ENCODE data around the gene HECW1. TPM values are rescaled to one million over a fixed set of nuclear protein-coding genes. Genes with fewer than 3 reads are reported as not detected.
"Not testable (repeated sequence)": the region's sequence is repeated elsewhere in the genome, so short reads cannot be mapped to it uniquely, and the experiment has no call there.

The HECW1 gene
- polyA plus RNA-seq (ENCODE audit: low read depth in 6 of 6) = not detected

DNA sequence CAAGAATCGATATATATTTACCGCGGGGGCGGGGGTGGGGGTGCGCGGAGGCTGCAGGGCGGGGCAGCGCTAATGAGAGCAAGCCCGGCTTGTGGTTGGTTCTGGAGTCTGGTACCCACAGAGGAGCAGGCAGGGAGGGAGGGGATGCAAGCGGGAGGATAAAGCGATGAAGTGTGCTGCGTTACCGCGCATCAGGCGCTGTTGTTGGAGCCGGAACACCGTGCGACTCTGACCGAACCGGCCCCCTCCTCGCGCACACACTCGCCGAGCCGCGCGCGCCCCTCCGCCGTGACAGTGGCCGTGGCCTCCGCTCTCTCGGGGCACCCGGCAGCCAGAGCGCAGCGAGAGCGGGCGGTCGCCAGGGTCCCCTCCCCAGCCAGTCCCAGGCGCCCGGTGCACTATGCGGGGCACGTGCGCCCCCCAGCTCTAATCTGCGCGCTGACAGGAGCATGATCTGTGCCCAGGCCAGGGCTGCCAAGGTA, at the start of gene HECW1:
TSS of gene HECW1 (plus strand) at position 189 of the 482 bp plus-strand sequence. CDS start 131,259 bp downstream, outside the sequence.
- Mint-ChIP-seq H3K4me3 (peak within 1 kb of the TSS in 5 of 8 donors; percentile 34 to 82 (median 58)), H3K27me3 (peaks cover 65 to 77% (median 76%) of the 10 kb centered on the region in 3 donors), H3K9me3 (no peaks in the 10 kb centered on the region), H3K4me1 (peaks cover 5 to 13% (median 9%) of the 10 kb centered on the region in 3 donors), H3K36me3 (peaks cover 0 to 4% of the 10 kb centered on the region in 2 donors), H3K27ac (peak within 1 kb of the TSS in 2 of 6 donors; percentile 31 to 39)
- ATAC-seq (ENCODE audit: low read depth in 2 of 2) (no peak), DNase-seq (no peak)

DNA sequence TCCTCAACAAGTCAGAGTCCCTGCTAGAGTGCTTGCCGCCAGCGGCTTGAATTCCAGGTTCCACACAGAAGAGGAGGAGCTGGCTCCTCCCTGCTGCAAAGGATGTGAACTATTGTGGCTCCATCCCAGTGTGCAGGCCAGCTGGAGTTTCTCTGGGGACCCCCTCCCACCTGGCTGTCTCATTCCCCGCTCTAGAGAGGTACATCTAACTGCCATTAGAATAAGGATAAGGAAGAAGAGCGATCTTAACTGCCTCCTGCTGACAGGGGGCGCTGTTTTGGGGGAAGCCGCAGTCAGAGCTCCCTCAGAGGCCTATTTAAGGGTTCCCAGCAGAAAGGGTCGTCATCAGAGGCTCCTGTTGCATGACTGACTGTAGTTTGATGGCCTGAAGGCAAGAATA, 40.8 kb upstream of the HECW1 start:
- Mint-ChIP-seq H3K27ac (peak overlapping the region in 2 of 6 donors; percentile 30 to 39), H3K4me1 (peaks cover 0 to 13% (median 9%) of the 10 kb centered on the region in 3 donors), H3K27me3 (no peaks in the 10 kb centered on the region), H3K9me3 (peaks cover 0 to 7% (median 3%) of the 10 kb centered on the region in 7 donors), H3K4me3 (no peak overlapping the region), H3K36me3 (no peaks in the 10 kb centered on the region)
- DNase-seq = no peak
- ATAC-seq (ENCODE audit: low read depth in 2 of 2) = no peak

- no peaks in the 10 kb centered on the region for H3K27me3 Mint-ChIP-seq
- no peak for ATAC-seq (ENCODE audit: low read depth in 2 of 2)
- H3K27ac Mint-ChIP-seq = peak overlapping the region in 2 of 6 donors; percentile 72 to 84
- no peaks in the 10 kb centered on the region for H3K36me3 Mint-ChIP-seq
- DNase-seq = no peak
- peaks cover 0 to 13% (median 9%) of the 10 kb centered on the region in 3 donors for H3K4me1 Mint-ChIP-seq
- H3K9me3 Mint-ChIP-seq = peaks cover 0 to 7% (median 3%) of the 10 kb centered on the region in 7 donors
- H3K4me3 Mint-ChIP-seq = peak overlapping the region in 4 of 8 donors; percentile 48 to 72 (median 56)
Observed at GRCh38 chr7:43072530-43072929, 39.9 kb upstream of the HECW1 start.

GRCh38 chr7:43073811-43074210, 38.6 kb upstream of the HECW1 start:
- not testable (repeated sequence) for H3K4me3 Mint-ChIP-seq; H3K27me3 Mint-ChIP-seq; H3K9me3 Mint-ChIP-seq; DNase-seq; H3K27ac Mint-ChIP-seq; ATAC-seq (ENCODE audit: low read depth in 2 of 2); H3K36me3 Mint-ChIP-seq
- H3K4me1 Mint-ChIP-seq = peaks cover 0 to 13% (median 9%) of the 10 kb centered on the region in 3 donors

DNA sequence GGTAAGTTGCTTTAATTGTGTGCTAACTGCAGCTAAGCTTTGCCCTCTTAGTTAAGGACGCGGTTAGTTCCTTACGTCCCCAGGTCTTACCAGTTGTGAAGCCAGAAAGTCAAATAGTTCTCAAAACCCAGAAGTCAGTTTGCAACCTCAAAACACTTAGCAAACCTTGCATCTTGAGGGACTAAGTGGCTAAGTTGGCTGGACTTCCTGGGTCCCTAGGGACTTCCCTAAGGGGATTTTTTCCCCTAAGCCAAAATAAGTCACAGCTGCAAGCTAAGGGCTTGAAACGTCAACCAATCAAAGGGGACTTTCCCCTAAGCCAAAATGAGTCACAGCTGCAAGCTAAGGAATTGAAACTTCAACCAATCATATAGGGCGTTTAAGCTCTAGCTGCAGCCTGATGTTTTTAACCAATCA, 36.2 kb upstream of the HECW1 start:
- no peak for DNase-seq
- Mint-ChIP-seq H3K9me3 (peaks cover 0 to 9% (median 3%) of the 10 kb centered on the region in 7 donors), H3K4me3 (peak overlapping the region in 1 of 8 donors; percentile 21), H3K4me1 (peaks cover 0 to 13% (median 9%) of the 10 kb centered on the region in 3 donors), H3K36me3 (no peaks in the 10 kb centered on the region), H3K27ac (no peak overlapping the region), H3K27me3 (peaks cover 14 to 21% (median 20%) of the 10 kb centered on the region in 3 donors)
- ATAC-seq (ENCODE audit: low read depth in 2 of 2) = no peak

- no peak overlapping the region for H3K27ac Mint-ChIP-seq
- peaks cover 14 to 21% (median 20%) of the 10 kb centered on the region in 3 donors for H3K27me3 Mint-ChIP-seq
- H3K9me3 Mint-ChIP-seq = peaks cover 0 to 9% (median 3%) of the 10 kb centered on the region in 7 donors
- peak overlapping the region in 1 of 8 donors; percentile 21 for H3K4me3 Mint-ChIP-seq
- H3K4me1 Mint-ChIP-seq = peaks cover 0 to 10% (median 7%) of the 10 kb centered on the region in 3 donors
- ATAC-seq (ENCODE audit: low read depth in 2 of 2) (no peak), DNase-seq (no peak)
- H3K36me3 Mint-ChIP-seq = no peaks in the 10 kb centered on the region
Observed at GRCh38 chr7:43076606-43077005, 35.8 kb upstream of the HECW1 start.

- peaks cover 0 to 3% (median under 1%) of the 10 kb centered on the region in 3 donors for H3K4me1 Mint-ChIP-seq
- no peaks in the 10 kb centered on the region for H3K36me3 Mint-ChIP-seq
- peaks cover 0 to 9% (median 3%) of the 10 kb centered on the region in 7 donors for H3K9me3 Mint-ChIP-seq
- H3K27ac Mint-ChIP-seq = no peak overlapping the region
- no peak overlapping the region for H3K4me3 Mint-ChIP-seq
- peaks cover 18 to 25% (median 24%) of the 10 kb centered on the region in 3 donors for H3K27me3 Mint-ChIP-seq
- DNase-seq = no peak
- ATAC-seq (ENCODE audit: low read depth in 2 of 2) = no peak
Observed at GRCh38 chr7:43077285-43077684, 35.2 kb upstream of the HECW1 start.

GRCh38 chr7:43077732-43078391, 34.6 kb upstream of the HECW1 start:
- Mint-ChIP-seq H3K4me3 (peak overlapping the region in 1 of 8 donors; percentile 54), H3K9me3 (peaks cover 0 to 9% (median 3%) of the 10 kb centered on the region in 7 donors), H3K4me1 (no peaks in the 10 kb centered on the region), H3K36me3 (no peaks in the 10 kb centered on the region), H3K27me3 (peaks cover 23 to 27% (median 25%) of the 10 kb centered on the region in 3 donors), H3K27ac (no peak overlapping the region)
- ATAC-seq (ENCODE audit: low read depth in 2 of 2) (no peak), DNase-seq (no peak)

DNA sequence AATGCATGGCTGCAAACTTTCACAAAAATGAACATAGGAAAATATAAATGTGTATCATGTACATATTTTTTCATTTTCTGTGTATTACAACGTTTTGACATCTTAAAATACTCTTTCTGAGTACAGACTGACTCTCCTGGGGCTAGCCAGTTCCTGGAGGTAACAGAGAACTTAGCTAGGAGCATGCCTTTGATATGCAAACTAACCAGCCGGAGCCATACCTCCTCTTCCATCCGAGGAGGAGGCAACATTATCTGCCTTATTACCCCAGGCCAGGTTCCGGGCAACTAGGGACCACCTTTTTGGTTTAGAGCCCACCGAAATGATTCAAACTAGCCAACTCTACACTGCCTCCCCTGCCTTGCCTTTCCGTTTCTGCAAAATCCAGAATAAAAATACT, 33.7 kb upstream of the HECW1 start:
- no peaks in the 10 kb centered on the region for H3K36me3 Mint-ChIP-seq
- H3K27me3 Mint-ChIP-seq = peaks cover 26 to 30% (median 29%) of the 10 kb centered on the region in 3 donors
- DNase-seq = no peak

GRCh38 chr7:43081603-43082002, 30.8 kb upstream of the HECW1 start:
- DNase-seq = no peak
- Mint-ChIP-seq H3K4me3 (no peak overlapping the region), H3K27me3 (peaks cover 41 to 52% (median 45%) of the 10 kb centered on the region in 3 donors), H3K36me3 (no peaks in the 10 kb centered on the region), H3K27ac (no peak overlapping the region), H3K4me1 (no peaks in the 10 kb centered on the region), H3K9me3 (peaks cover 0 to 3% (median 0%) of the 10 kb centered on the region in 7 donors)
- no peak for ATAC-seq (ENCODE audit: low read depth in 2 of 2)

More for the DNA sequence above, 33.7 kb upstream of the HECW1 start:
- no peaks in the 10 kb centered on the region for H3K4me1 Mint-ChIP-seq
- H3K9me3 Mint-ChIP-seq = peaks cover 0 to 9% (median 0%) of the 10 kb centered on the region in 7 donors
- ATAC-seq (ENCODE audit: low read depth in 2 of 2) = no peak
- no peak overlapping the region for H3K4me3 Mint-ChIP-seq
- no peak overlapping the region for H3K27ac Mint-ChIP-seq

DNA sequence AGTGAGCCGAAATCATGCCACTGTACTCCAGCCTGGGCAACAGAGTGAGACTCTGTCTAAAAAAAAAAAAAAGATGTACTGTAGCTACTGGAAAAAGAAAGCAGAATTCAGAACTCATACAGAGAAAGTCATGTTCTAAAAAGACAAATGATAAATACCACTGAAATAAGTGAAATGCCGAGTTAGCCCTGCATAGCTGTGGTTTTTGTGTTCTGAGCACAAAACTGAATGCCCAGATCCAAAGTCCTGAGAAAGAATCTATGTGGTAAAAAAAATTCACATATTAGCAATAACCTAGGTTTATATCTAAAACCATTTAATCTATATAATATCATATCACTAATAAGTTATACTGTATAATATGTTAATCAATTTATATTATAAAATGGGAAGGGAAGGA, 29.3 kb upstream of the HECW1 start:
- Mint-ChIP-seq H3K9me3 (peaks cover 0 to 14% (median 4%) of the 10 kb centered on the region in 7 donors), H3K4me1 (no peaks in the 10 kb centered on the region), H3K36me3 (no peaks in the 10 kb centered on the region), H3K4me3 (no peak overlapping the region), H3K27me3 (peaks cover 38 to 55% (median 45%) of the 10 kb centered on the region in 3 donors), H3K27ac (no peak overlapping the region)
- ATAC-seq (ENCODE audit: low read depth in 2 of 2) = no peak
- no peak for DNase-seq

DNA sequence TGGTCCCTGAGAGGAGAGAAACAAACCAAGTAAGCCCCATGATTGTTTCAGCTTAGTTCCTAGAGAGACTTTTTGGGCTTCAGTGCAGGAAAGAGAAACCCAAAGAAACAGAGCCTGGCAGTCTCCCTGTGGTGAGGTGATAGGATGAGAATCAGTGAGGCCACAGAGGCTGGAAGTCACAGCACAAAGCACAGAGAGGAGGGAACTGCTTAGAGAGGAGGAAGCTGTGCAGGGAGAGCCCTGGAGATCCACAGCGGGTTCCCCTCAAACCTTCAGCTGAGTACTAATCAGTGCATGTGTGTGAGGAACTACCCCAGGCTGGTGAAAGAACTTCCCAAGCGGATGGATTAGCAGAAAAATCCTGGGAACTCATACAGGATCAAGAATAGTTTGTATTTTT, 27.4 kb upstream of the HECW1 start:
- no peaks in the 10 kb centered on the region for H3K36me3 Mint-ChIP-seq
- peaks cover 30 to 57% (median 39%) of the 10 kb centered on the region in 3 donors for H3K27me3 Mint-ChIP-seq
- DNase-seq (no peak), ATAC-seq (ENCODE audit: low read depth in 2 of 2) (no peak)
- peaks cover 0 to 23% (median 5%) of the 10 kb centered on the region in 7 donors for H3K9me3 Mint-ChIP-seq
- no peak overlapping the region for H3K27ac Mint-ChIP-seq
- no peak overlapping the region for H3K4me3 Mint-ChIP-seq
- no peaks in the 10 kb centered on the region for H3K4me1 Mint-ChIP-seq

GRCh38 chr7:43085992-43086391, 26.5 kb upstream of the HECW1 start:
- H3K4me3 Mint-ChIP-seq = no peak overlapping the region
- H3K27me3 Mint-ChIP-seq = peaks cover 21 to 61% (median 37%) of the 10 kb centered on the region in 3 donors
- ATAC-seq (ENCODE audit: low read depth in 2 of 2) (no peak), DNase-seq (no peak)
- H3K27ac Mint-ChIP-seq = no peak overlapping the region
- peaks cover 0 to 23% (median 5%) of the 10 kb centered on the region in 7 donors for H3K9me3 Mint-ChIP-seq
- H3K4me1 Mint-ChIP-seq = no peaks in the 10 kb centered on the region
- H3K36me3 Mint-ChIP-seq = no peaks in the 10 kb centered on the region

GRCh38 chr7:43092819-43093218, 19.6 kb upstream of the HECW1 start:
- ATAC-seq (ENCODE audit: low read depth in 2 of 2) (no peak), DNase-seq (no peak)
- Mint-ChIP-seq H3K9me3 (peaks cover 10 to 27% (median 11%) of the 10 kb centered on the region in 7 donors), H3K4me1 (no peaks in the 10 kb centered on the region), H3K4me3 (no peak overlapping the region), H3K36me3 (no peaks in the 10 kb centered on the region), H3K27me3 (peaks cover 0 to 33% (median 14%) of the 10 kb centered on the region in 3 donors), H3K27ac (no peak overlapping the region)
